Peyer's patch (tissue), 4 donors: ENCODE data around the gene HEXIM2. TPM values are rescaled to one million over a fixed set of nuclear protein-coding genes. Genes with fewer than 3 reads are reported as not detected.

Experiments
- DNase-seq, 3 donors: peaks; one replicate each; pipeline ENCODE4 v3.0.0-alpha.2; 2017 to 2019
- H3K27ac ChIP-seq, 4 donors: fragments of 200-600 bp; sonication (generic); one replicate each; pipeline ENCODE4 v1.5.1; 2016 to 2019
- H3K27me3 ChIP-seq, 2 donors: fragments of 200-600 bp; sonication (generic); one replicate each; pipeline ENCODE4 v1.5.1; 2019
- H3K36me3 ChIP-seq, 3 donors: fragments of 200-600 bp; sonication (generic); one replicate each; pipeline ENCODE4 v1.5.1; 2016 to 2019
- H3K4me1 ChIP-seq, 4 donors: fragments of 200-600 bp; sonication (generic); one replicate each; pipeline ENCODE4 v1.5.1; 2016 to 2019
- H3K4me3 ChIP-seq, 4 donors: fragments of 200-600 bp; sonication (generic); 1 replicate in 3 of 4; 2 replicates in 1 of 4; pipeline ENCODE4 v1.5.1; 2016 to 2019; ENCODE audit warnings: mild to moderate bottlenecking in 1 of 4
- H3K9me3 ChIP-seq, 4 donors: fragments of 200-600 bp; sonication (generic); one replicate each; pipeline ENCODE4 v1.5.1; 2016 to 2019; ENCODE audit warnings: mild to moderate bottlenecking in 1 of 4
- CTCF ChIP-seq, 6 experiments: fragments of 450-650 bp in 4 of 6; fragments of 200-600 bp in 2 of 6; sonication (generic) in 1 of 6; IDR thresholded peaks; one replicate each; pipeline ENCODE4 v1.5.1; 2017 to 2019; ENCODE audit warnings: antibody characterized with exemption in 6 of 6, mild to moderate bottlenecking in 3 of 6, moderate library complexity in 1 of 6
- POLR2A ChIP-seq, 2 donors: fragments of 450-650 bp; IDR thresholded peaks; one replicate each; pipeline ENCODE4 v1.5.1; 2017; ENCODE audit warnings: antibody characterized with exemption in 2 of 2, mild to moderate bottlenecking in 2 of 2, moderate library complexity in 2 of 2
- small RNA-seq, 2 donors: library from RNA; depleted of rRNA; stranded (forward); fragments of <200 nt; gene quantifications; one replicate each; pipeline ENCODE3, GENCODE V24; 2016
- total RNA-seq, 4 donors: library from RNA; depleted of rRNA; stranded (reverse); fragments of >200 nt; gene quantifications; one replicate each; pipeline ENCODE4 v1.1.0, GENCODE V29; 2016

Gene HEXIM2
- total RNA-seq, 4 donors from 2014 or later: 8.4 to 28.9 (median 11.2) TPM

GRCh38 chr17:45218895-45219661 is 57.4 kb downstream of the HEXIM2 start:
- Histone ChIP-seq H3K4me3 (no peak overlapping the region), H3K36me3 (no peaks in the 10 kb centered on the region), H3K27me3 (peaks cover 0 to 7% of the 10 kb centered on the region in 2 donors), H3K9me3 (no peaks in the 10 kb centered on the region), H3K27ac (peak overlapping the region in 1 of 4 donors; percentile 19), H3K4me1 (peaks cover 0 to 10% (median 2%) of the 10 kb centered on the region in 4 donors)
- TF ChIP-seq POLR2A (IDR thresholded peaks at IDR 0.05) (peak in 1 of 2 donors; percentile 12), CTCF (IDR thresholded peaks at IDR 0.05) (peak; percentile 84 to 100 (median 98))
- DNase-seq: peak; percentile 88 to 96 (median 93)

Small RNA genes within 50 kb of the gene (small RNA-seq; reads per million reads assigned to genes)
- 0 reads per million in 2 donors for gene MIR6784

Other genes starting within 250 kb of the HEXIM2 start
- not detected for gene GFAP, start 246.4 kb upstream of the HEXIM2 start, total RNA-seq
- 10 to 100 TPM in 1 of 4 donors, 1 to 10 TPM in 3; 3.4 to 40.4 (median 6.8) TPM for gene KIF18B, start 214.1 kb upstream of the HEXIM2 start, total RNA-seq
- 1 to 10 TPM in 1 of 4 donors, under 1 TPM in 1, not detected in 2; 0.67 to 3.3 TPM for gene C1QL1, start 193.6 kb upstream of the HEXIM2 start, total RNA-seq
- 10 to 100 TPM; 12.6 to 78.4 (median 23.2) TPM for gene DCAKD, start 110.2 kb upstream of the HEXIM2 start, total RNA-seq
- gene NMT1, start 100.6 kb upstream of the HEXIM2 start, total RNA-seq: 100 to 1,000 TPM in 1 of 4 donors, 10 to 100 TPM in 3; 60.9 to 111 (median 77.1) TPM
- 10 to 100 TPM; 11.6 to 44.4 (median 18.4) TPM for gene PLCD3, start 29.4 kb upstream of the HEXIM2 start, total RNA-seq
- gene ACBD4, start 26.2 kb upstream of the HEXIM2 start, total RNA-seq: 100 to 1,000 TPM in 1 of 4 donors, 10 to 100 TPM in 3; 33.8 to 124 (median 76.3) TPM
- gene HEXIM1, start 13.4 kb upstream of the HEXIM2 start, total RNA-seq: 10 to 100 TPM; 24.3 to 41.8 (median 31.7) TPM
- gene FMNL1, start 60.0 kb downstream of the HEXIM2 start, total RNA-seq: 10 to 100 TPM in 3 of 4 donors, 1 to 10 TPM in 1; 9.3 to 45.4 (median 15.8) TPM
- gene SPATA32, start 100.2 kb downstream of the HEXIM2 start, total RNA-seq: not detected
- 10 to 100 TPM; 16.5 to 30.4 (median 24.7) TPM for gene MAP3K14, start 155.1 kb downstream of the HEXIM2 start, total RNA-seq